ENCODE results near the gene FZR1.

Gene FZR1

DNA sequence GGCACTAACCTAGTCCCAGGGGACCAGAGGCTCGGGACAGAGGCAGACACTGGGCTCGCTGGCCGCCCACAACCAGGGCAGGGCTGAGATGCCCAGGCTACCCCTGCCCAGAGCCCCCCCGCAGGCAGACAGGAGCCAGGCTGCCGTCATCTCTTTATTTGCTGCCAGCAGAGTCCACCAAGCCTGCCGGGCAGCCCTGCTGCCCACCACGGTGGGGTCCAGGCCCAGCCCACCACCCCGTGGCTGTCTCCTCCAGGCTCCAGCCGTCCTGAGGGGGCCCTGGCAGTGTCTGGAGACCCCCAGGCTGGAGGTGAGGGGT, 37.9 kb downstream of the FZR1 start:
- no peak for TF ChIP-seq JUND (IDR thresholded peaks at IDR 0.05; ENCODE audit: low read depth)
- in situ Hi-C loops (cut with HindIII; ENCODE audit: low pct_unique_long_range_greater_than_20kb, low sequenced_read_pairs): no loop called here
- DNase-seq (ENCODE audit: low read depth in 1 of 2, low spot score in 1 of 2): no peak

DNA sequence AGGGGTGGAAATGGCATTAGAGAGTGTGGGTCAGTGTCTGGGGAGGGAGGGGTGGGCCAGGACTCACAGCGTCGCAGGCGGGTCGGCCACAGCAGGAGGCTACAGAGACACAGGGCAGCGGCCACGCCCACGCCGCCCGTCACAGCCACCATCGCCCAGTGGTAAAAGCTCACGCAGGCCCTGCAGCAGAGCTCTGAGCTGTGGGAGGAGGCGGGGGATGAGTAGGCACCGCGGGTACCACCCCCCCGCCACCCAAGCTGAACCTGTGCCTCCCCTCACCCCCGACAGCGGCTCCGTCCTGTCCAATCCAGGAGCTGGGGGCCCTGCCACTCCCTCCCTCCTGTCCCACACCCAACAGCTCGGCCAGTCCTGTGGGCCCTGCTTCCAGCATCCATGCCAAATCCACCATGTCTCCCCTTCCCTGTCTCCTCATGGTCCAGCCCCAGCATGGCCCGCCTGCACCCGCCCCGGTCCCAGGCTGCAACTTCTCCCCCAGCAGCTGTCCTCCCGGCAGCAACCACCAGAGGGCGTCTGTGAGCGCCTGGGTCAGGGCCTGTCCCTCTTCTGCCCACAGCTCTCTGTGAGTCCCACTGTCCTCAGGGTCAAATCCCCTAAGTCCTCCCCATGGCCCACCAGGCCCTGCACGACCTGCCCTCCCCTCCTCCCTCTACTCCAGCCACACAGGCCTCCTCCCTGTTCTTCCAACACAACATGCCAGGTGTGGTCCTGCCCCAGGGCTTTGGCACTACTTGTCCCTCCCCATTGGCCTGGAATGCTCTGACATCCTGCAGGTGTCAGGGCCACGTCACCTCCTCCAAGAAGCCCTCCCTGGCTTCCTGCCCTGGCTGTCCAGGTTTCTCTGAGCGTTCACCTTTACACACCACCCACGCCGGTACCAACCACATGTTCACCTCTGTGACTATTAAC, 38.9 kb downstream of the FZR1 start:
- no peak for TF ChIP-seq JUND (IDR thresholded peaks at IDR 0.05; ENCODE audit: low read depth)

DNA sequence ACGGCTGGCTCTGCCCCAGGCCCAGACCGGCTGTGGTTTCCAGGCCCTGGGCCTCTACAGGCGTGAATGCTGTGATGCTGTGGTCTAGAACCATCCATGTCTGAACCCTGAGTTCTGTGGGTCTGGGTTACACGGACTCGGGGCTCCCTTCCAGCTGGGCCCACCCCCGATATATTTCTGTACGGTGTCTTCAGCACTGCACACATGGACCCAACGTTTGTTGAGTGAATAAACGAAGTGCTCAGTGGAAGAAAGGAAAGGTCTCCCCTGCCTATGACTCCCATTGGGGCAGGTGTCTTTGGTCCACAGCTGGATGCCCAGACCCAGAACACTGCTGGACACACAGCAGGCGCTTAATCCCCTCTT, 39.5 kb downstream of the FZR1 start:
- TF ChIP-seq JUND (IDR thresholded peaks at IDR 0.05; ENCODE audit: low read depth): no peak
- in situ Hi-C loops (cut with HindIII; ENCODE audit: low pct_unique_long_range_greater_than_20kb, low sequenced_read_pairs): no loop called here
- DNase-seq (ENCODE audit: low read depth in 1 of 2, low spot score in 1 of 2): no peak

More for the DNA sequence above, 38.9 kb downstream of the FZR1 start:
- in situ Hi-C loops (cut with HindIII; ENCODE audit: low pct_unique_long_range_greater_than_20kb, low sequenced_read_pairs): no loop called here
- DNase-seq (ENCODE audit: low read depth in 1 of 2, low spot score in 1 of 2): peak; percentile 62 to 78

DNA sequence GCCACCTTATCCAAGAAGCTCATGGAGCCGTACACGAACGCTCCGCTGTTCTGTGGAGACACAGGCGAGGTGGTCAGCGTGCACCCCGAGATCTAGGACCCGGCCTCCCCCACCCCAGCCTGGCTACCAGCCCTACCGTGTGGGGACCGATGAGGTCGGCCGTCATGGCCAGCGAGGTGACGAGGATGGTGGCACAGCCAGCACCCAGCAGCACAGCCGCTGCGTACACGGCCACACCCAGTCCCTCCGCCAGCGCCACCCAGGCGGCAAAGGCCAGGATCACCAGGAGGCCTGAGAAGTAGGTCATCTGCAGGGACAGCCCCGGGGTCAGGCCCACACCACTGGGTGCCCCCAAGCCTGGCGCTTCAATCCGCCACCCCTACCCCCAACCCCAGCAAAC, 40.0 kb downstream of the FZR1 start:
- TF ChIP-seq JUND (IDR thresholded peaks at IDR 0.05; ENCODE audit: low read depth): no peak
- DNase-seq (ENCODE audit: low read depth in 1 of 2, low spot score in 1 of 2): no peak
- in situ Hi-C loops (cut with HindIII; ENCODE audit: low pct_unique_long_range_greater_than_20kb, low sequenced_read_pairs): no loop called here

DNA sequence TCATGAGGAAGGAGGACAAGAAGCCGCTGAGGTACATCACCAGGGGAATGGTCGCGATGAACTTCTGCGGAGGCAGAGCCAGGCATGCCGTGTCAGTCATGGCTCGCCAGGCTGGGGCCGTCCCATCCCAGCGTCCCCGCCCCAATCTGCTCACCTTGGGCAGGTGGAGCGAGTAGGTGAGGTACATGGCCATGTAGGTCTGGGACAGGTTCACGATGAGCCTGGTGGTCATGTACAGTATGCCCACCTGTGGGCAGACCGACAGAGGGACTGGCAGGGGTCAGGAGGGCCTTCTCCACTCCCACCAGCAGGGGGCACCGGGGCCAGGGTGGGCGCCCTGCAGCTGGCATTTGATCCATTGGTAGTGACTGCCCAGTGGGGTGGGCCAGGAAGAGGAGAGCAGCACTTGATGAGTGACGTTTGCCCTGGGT, 41.2 kb downstream of the FZR1 start:
- no peak for DNase-seq (ENCODE audit: low read depth in 1 of 2, low spot score in 1 of 2)
- no peak for TF ChIP-seq JUND (IDR thresholded peaks at IDR 0.05; ENCODE audit: low read depth)
- in situ Hi-C loops (cut with HindIII; ENCODE audit: low pct_unique_long_range_greater_than_20kb, low sequenced_read_pairs): no loop called here

DNA sequence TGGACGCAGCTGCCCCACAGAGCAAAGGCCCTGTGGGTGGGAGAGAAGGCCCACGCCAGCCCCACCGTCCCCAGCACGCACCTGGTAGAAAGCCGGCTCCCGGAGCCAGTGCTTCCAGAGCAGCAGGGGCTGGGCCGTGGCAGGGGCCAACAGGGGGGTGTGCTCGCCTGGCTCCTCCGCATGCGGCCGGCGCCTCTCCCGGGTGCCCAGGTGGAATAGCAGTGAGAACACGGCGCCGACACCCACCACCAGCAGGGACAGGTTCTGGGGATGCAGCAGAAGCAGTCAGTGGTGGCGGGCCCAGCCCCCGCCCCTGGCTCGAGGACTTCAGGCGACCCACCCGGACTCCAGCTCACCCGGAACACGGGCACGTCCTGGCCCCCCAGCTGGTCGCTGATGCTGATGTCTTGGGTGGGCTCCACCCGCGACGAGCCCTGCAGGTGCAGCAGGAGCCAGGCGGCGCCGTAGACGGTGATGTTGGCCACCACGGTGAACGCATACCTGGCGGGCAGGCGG, 41.7 kb downstream of the FZR1 start:
- TF ChIP-seq JUND (IDR thresholded peaks at IDR 0.05; ENCODE audit: low read depth): no peak
- in situ Hi-C loops (cut with HindIII; ENCODE audit: low pct_unique_long_range_greater_than_20kb, low sequenced_read_pairs): no loop called here
- no peak for DNase-seq (ENCODE audit: low read depth in 1 of 2, low spot score in 1 of 2)

DNA sequence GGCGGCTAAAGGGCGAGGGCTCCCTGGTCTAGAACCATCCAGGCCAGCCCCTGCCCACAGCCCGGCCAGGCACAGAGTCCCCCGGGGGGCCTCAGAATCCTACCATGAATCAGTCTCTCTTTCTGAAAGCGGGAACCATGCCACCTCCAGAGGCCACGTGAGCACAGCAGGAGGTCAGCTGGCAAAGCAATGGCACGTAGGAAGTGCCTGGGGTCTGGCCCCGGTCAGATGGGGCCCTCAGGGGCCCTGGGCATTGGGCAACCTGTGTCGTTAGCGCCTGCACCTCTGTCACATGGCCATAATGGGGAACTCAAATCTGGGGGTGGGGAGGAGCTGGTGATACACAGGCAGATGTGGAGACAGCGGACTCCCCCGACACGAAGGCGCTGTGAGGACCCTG, 42.5 kb downstream of the FZR1 start:
- TF ChIP-seq JUND (IDR thresholded peaks at IDR 0.05; ENCODE audit: low read depth): no peak
- no peak for DNase-seq (ENCODE audit: low read depth in 1 of 2, low spot score in 1 of 2)
- in situ Hi-C loops (cut with HindIII; ENCODE audit: low pct_unique_long_range_greater_than_20kb, low sequenced_read_pairs): no loop called here

DNA sequence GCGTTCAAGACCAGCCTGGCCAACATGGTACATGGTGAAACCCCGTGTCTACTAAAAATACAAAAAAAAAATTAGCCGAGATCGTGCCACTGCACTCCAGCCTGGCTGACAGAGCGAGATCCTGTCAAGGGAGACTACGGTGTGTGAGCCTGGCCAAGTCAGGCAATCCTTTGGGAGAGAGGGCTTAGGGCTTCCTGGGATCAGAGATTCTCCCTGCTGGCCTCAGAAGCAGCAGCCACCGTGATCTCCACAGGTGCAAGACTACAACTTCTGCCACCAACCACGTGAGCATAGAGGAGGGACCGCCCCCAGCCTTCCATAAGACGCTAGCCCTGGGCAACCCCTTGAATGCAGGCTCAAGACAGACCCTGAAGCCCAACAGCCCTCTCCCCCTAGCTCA, 43.7 kb downstream of the FZR1 start:
- TF ChIP-seq JUND (IDR thresholded peaks at IDR 0.05; ENCODE audit: low read depth): no peak
- in situ Hi-C loops (cut with HindIII; ENCODE audit: low pct_unique_long_range_greater_than_20kb, low sequenced_read_pairs): no loop called here
- no peak for DNase-seq (ENCODE audit: low read depth in 1 of 2, low spot score in 1 of 2)

DNA sequence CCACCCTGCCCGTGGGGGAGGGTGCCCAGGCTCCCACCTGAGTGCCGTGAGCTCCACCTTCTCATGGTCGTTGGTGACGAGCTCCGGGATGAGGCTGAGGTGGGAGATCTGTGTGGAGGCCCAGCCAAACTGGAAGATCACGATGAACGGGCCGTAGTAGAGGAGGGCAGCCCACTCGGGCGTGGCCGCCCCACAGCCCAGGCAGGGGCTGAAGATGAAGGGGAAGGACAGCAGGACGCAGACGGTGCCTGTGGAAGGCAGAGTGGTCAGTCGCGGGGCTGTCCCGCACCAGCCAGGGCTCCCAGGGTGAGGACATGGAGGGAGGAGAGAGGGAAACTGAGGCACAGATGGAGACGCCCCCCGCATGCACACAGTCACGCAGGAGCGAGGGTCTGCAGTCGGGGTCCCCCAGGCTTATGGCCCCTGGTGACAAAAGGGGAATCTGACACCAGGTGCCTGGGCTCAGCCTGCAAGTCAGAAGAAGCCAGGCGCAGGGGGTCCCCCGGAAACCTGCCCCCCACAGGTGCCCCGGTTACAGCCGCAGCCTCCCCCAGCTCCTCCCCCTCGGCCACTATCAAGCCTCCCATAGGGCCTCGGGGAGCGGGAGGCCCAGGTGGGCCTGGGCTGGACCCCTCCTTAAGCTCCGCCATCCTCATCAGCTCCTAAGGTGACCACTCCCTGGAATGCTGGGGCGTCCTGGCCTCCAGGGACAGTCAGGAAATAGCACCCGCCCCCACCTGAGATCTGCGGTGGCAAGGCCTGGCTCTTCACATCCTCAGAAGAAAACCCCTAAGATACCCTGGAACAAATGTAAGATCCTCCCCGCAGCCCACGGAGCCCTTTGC, 45.1 kb downstream of the FZR1 start:
- no peak for DNase-seq (ENCODE audit: low read depth in 1 of 2, low spot score in 1 of 2)
- in situ Hi-C loops (cut with HindIII; ENCODE audit: low pct_unique_long_range_greater_than_20kb, low sequenced_read_pairs): no loop called here
- TF ChIP-seq JUND (IDR thresholded peaks at IDR 0.05; ENCODE audit: low read depth): no peak

DNA sequence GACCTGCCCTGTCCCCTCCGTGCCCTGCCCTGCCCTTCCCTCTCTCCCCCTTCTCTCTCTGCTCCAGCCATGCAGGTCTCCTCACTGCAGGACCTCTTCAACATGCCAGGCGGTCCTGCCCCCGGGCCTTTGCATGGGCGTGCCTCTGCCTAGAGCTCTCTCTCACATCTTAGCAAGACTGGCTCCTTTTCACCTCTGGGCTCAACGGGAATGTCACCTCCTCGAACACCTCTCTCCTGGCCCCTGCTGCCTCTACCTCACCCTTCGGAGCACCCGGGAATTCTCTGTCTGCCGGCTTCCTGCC, 45.6 kb downstream of the FZR1 start:
- TF ChIP-seq JUND (IDR thresholded peaks at IDR 0.05; ENCODE audit: low read depth): no peak
- no peak for DNase-seq (ENCODE audit: low read depth in 1 of 2, low spot score in 1 of 2)
- in situ Hi-C loops (cut with HindIII; ENCODE audit: low pct_unique_long_range_greater_than_20kb, low sequenced_read_pairs): no loop called here

DNA sequence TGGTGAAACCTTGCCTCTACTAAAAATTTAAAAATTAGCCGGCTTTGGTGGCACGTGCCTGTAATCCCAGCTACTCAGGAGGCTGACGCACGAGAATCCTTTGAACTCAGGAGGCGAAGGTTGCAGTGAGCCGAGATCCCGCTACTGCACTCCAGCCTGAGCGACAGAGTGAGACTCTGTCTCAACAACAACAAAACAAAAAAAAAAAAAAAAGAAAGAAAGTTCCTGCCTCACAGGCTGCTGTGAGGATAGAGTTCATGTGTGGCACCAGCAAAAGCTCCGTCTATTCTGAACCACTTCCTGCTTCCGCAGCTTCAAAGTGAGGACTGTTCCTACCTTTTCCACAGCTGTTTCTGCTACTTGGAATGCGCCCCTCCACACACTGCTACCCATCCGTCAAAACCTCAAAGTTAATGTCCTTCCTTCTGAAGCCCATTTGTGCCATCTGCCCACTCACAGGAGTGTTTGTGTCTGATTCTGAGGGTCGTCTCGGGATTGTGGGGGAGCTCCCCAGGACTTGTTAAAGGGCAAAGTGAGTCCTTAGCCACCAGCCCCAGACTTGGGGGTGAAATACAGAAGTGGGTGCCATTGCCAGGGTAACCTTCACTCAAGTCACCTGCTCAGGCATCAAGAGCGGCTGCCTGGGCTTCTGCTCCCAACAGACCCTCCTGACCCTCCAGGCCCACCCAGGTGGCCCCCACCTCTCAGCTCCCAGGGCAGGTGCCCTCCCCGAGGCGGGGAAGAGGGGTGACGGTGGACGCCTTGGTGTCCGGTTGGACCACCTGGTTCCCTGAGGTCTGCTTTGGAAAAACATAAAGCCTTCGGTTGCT, 48.4 kb downstream of the FZR1 start:
- no peak for DNase-seq (ENCODE audit: low read depth in 1 of 2, low spot score in 1 of 2)
- in situ Hi-C loops (cut with HindIII; ENCODE audit: low pct_unique_long_range_greater_than_20kb, low sequenced_read_pairs): no loop called here
- no peak for TF ChIP-seq JUND (IDR thresholded peaks at IDR 0.05; ENCODE audit: low read depth)

DNA sequence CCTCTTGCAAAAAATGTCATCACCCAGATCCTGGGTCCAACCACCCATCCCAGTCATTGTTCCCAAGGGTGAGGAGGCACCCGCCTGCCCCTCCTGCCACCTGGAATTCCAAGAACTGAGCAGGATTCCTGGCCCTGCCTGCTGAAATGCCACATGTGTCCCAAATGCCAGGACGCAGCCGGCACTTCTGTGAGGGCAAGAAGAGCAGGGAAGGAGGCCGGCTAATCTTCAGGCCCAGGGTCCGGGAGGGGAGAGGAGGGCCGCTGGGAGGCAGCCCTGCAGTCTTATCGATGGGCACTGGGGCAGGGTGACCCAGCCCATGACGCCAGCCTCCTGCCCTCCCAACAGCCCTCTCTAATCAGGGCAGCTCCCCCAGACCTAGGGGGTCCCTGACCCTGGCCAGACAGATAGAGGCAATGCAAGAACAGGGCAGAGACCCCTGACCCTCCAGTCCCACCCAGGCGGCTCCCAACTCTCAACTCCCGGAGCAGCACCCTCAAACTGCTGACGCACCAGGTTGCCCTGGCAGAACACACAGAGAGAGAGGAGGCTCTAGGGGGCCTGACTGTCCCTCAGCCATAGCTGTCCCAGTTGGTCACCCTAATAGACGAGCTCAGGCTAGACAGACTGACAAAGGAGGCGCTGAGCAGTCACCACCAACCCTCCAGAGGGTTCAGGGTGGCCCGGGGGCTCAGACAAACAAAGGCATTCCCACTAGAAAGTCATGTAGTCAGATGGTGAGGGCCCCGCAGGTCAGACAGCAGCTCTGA, 49.7 kb downstream of the FZR1 start:
- no peak for TF ChIP-seq JUND (IDR thresholded peaks at IDR 0.05; ENCODE audit: low read depth)
- DNase-seq (ENCODE audit: low read depth in 1 of 2, low spot score in 1 of 2): no peak
- in situ Hi-C loops (cut with HindIII; ENCODE audit: low pct_unique_long_range_greater_than_20kb, low sequenced_read_pairs): no loop called here
